Neuronal stem cell (in vitro differentiated cells): ENCODE data around the gene HOGA1.

Experiments
- DNase-seq: peaks from one replicate; pipeline ENCODE4 v3.0.0-alpha.2; 2013; ENCODE audit warnings: low spot score
- H2AFZ ChIP-seq: one replicate; pipeline ENCODE4 v1.6.1; 2013; ENCODE audit warnings: mild to moderate bottlenecking, low read length, inconsistent platforms
- H2AK5ac ChIP-seq: 2 replicates; pipeline ENCODE4 v1.6.1; 2013; ENCODE audit warnings: low read depth, mild to moderate bottlenecking, inconsistent platforms, low read length, moderate library complexity, mixed read lengths
- H2BK120ac ChIP-seq: 2 replicates; pipeline ENCODE4 v1.6.1; 2013; ENCODE audit warnings: low read depth, mild to moderate bottlenecking, inconsistent platforms, low read length, moderate library complexity, mixed read lengths
- H2BK12ac ChIP-seq: one replicate; pipeline ENCODE4 v1.6.1; 2013; ENCODE audit warnings: low read length, inconsistent platforms
- H2BK15ac ChIP-seq: 2 replicates; pipeline ENCODE4 v1.6.1; 2013; ENCODE audit warnings: mild to moderate bottlenecking, low read length, inconsistent platforms, mixed read lengths
- H2BK5ac ChIP-seq: one replicate; pipeline ENCODE4 v1.6.1; 2013; ENCODE audit warnings: inconsistent platforms, mild to moderate bottlenecking, low read length, moderate library complexity
- H3K14ac ChIP-seq: one replicate; pipeline ENCODE4 v1.6.1; 2013; ENCODE audit warnings: low read length, inconsistent platforms
- H3K18ac ChIP-seq: 2 replicates; pipeline ENCODE4 v1.6.1; 2013; ENCODE audit warnings: low read length, inconsistent platforms
- H3K23ac ChIP-seq: 2 replicates; pipeline ENCODE4 v1.6.1; 2013; ENCODE audit warnings: low read depth, mild to moderate bottlenecking, mixed read lengths, low read length, inconsistent platforms; ENCODE audit not compliant: poor library complexity
- H3K27ac ChIP-seq: replicated peaks from 3 replicates; pipeline ENCODE4 v1.5.1; 2013; ENCODE audit warnings: low read length, inconsistent platforms
- H3K27me3 ChIP-seq, 3 experiments: 2 replicates each; pipeline ENCODE4 v1.6.1; 2013; ENCODE audit warnings: low read length in 3 of 3, mild to moderate bottlenecking in 2 of 3, inconsistent platforms in 1 of 3, low read depth in 1 of 3, mixed read lengths in 1 of 3, moderate library complexity in 1 of 3; ENCODE audit not compliant: control insufficient read depth in 3 of 3, insufficient read depth in 3 of 3
- H3K36me3 ChIP-seq, 2 donors: replicated peaks in 1 of 2; 2 replicates each; pipeline ENCODE4 v1.6.1; 2013; ENCODE audit warnings: low read length in 2 of 2; ENCODE audit not compliant: control insufficient read depth in 2 of 2, insufficient read depth in 2 of 2
- H3K4ac ChIP-seq: 2 replicates; pipeline ENCODE4 v1.6.1; 2013; ENCODE audit warnings: inconsistent platforms, mild to moderate bottlenecking, low read length, moderate library complexity
- H3K4me1 ChIP-seq, 2 donors: 1 replicate in 1 of 2; 2 replicates in 1 of 2; pipeline ENCODE4 v1.6.1; 2013; ENCODE audit warnings: low read length in 2 of 2, low read depth in 1 of 2; ENCODE audit not compliant: control insufficient read depth in 2 of 2, insufficient read depth in 1 of 2
- H3K4me2 ChIP-seq: one replicate; pipeline ENCODE4 v1.6.1; 2013; ENCODE audit warnings: mild to moderate bottlenecking, low read length, inconsistent platforms; ENCODE audit not compliant: insufficient read depth, poor library complexity, severe bottlenecking
- H3K4me3 ChIP-seq, 2 donors: 2 replicates each; pipeline ENCODE4 v1.5.1; 2013; ENCODE audit warnings: low read length in 2 of 2, mild to moderate bottlenecking in 2 of 2, inconsistent platforms in 1 of 2, moderate library complexity in 1 of 2
- H3K79me1 ChIP-seq: one replicate; pipeline ENCODE4 v1.6.1; 2013; ENCODE audit warnings: low read depth, mild to moderate bottlenecking, inconsistent platforms, low read length, moderate library complexity
- H3K9ac ChIP-seq: one replicate; pipeline ENCODE4 v1.6.1; 2013; ENCODE audit warnings: mild to moderate bottlenecking, low read depth, low read length, inconsistent platforms; ENCODE audit not compliant: poor library complexity
- H3K9me3 ChIP-seq, 2 donors: replicated peaks in 1 of 2; 2 replicates each; pipeline versions ENCODE3 to v1.6.1; 2013; ENCODE audit warnings: low read length in 2 of 2, mild to moderate bottlenecking in 2 of 2, inconsistent platforms in 1 of 2, low read depth in 1 of 2, mixed read lengths in 1 of 2, moderate library complexity in 1 of 2; ENCODE audit not compliant: control insufficient read depth in 2 of 2, insufficient read depth in 1 of 2
- H4K8ac ChIP-seq: one replicate; pipeline ENCODE4 v1.6.1; 2013; ENCODE audit warnings: low read depth, mild to moderate bottlenecking, inconsistent platforms, low read length, moderate library complexity
- H4K91ac ChIP-seq: one replicate; pipeline ENCODE4 v1.6.1; 2013; ENCODE audit warnings: low read length, low read depth, mild to moderate bottlenecking, inconsistent platforms; ENCODE audit not compliant: poor library complexity
- WGBS, 2 donors: extraction: QIAGEN DNeasy Blood & Tissue Kit; methylation state at CpG; one replicate each; pipeline ENCODE4 v1.1.7; 2013; ENCODE audit warnings: missing lambda C conversion rate in 2 of 2, mixed read lengths in 1 of 2; ENCODE audit not compliant: insufficient read length in 2 of 2, insufficient replicate concordance in 1 of 2; ENCODE audit errors: extremely low coverage in 2 of 2; 5-methylcytosine and 5-hydroxymethylcytosine counted together

The HOGA1 gene

GRCh38 chr10:97656777-97657176, 72.6 kb downstream of the HOGA1 start:
- H2BK15ac ChIP-seq: no peak overlapping the region
- no peak overlapping the region for H2BK5ac ChIP-seq
- no peaks in the 10 kb centered on the region for H3K9me3 ChIP-seq
- no peaks in the 10 kb centered on the region for H3K27me3 ChIP-seq
- no peak overlapping the region for H2BK12ac ChIP-seq
- H3K27ac ChIP-seq: no peak overlapping the region
- no peak overlapping the region for H4K91ac ChIP-seq
- no peak overlapping the region for H2AFZ ChIP-seq
- H3K4ac ChIP-seq: no peak overlapping the region
- H3K4me1 ChIP-seq: no peaks in the 10 kb centered on the region
- no peak overlapping the region for H2BK120ac ChIP-seq
- no peak overlapping the region for H2AK5ac ChIP-seq
- H3K18ac ChIP-seq: no peak overlapping the region
- H3K14ac ChIP-seq: no peak overlapping the region
- H3K79me1 ChIP-seq: no peaks in the 10 kb centered on the region
- H3K4me2 ChIP-seq: no peak overlapping the region
- peaks cover 17 to 82% of the 10 kb centered on the region in 2 donors for H3K36me3 ChIP-seq
- no peak overlapping the region for H4K8ac ChIP-seq
- H3K4me3 ChIP-seq: no peak overlapping the region
- no CpG with 5 or more reads among the region's 5 CpGs for WGBS, 2 donors
- DNase-seq: no peak
- no peak overlapping the region for H3K9ac ChIP-seq
- no peak overlapping the region for H3K23ac ChIP-seq

- H3K14ac ChIP-seq: no peak overlapping the region
- H3K23ac ChIP-seq: no peak overlapping the region
- H2BK120ac ChIP-seq: no peak overlapping the region
- H3K27me3 ChIP-seq: no peaks in the 10 kb centered on the region
- no CpG with 5 or more reads among the region's 1 CpG for WGBS, 2 donors
- H2AFZ ChIP-seq: no peak overlapping the region
- peaks cover 0 to 2% of the 10 kb centered on the region in 2 donors for H3K4me1 ChIP-seq
- peaks cover 15 to 82% of the 10 kb centered on the region in 2 donors for H3K36me3 ChIP-seq
- no peak overlapping the region for H3K27ac ChIP-seq
- no peak overlapping the region for H3K4ac ChIP-seq
- no peak overlapping the region for H3K18ac ChIP-seq
- H3K9me3 ChIP-seq: no peaks in the 10 kb centered on the region
- no peak overlapping the region for H3K9ac ChIP-seq
- no peak for DNase-seq
- H2BK15ac ChIP-seq: no peak overlapping the region
- H3K79me1 ChIP-seq: no peaks in the 10 kb centered on the region
- H4K91ac ChIP-seq: no peak overlapping the region
- no peak overlapping the region for H2BK12ac ChIP-seq
- no peak overlapping the region for H3K4me2 ChIP-seq
- no peak overlapping the region for H4K8ac ChIP-seq
- no peak overlapping the region for H2AK5ac ChIP-seq
- H2BK5ac ChIP-seq: no peak overlapping the region
- H3K4me3 ChIP-seq: no peak overlapping the region
These were observed 75.4 kb downstream of the HOGA1 start for GRCh38 chr10:97659589-97659988.
